HepG2 (cell line): ENCODE measurements around the gene ATP11A. TPM values are rescaled to one million over a fixed set of nuclear protein-coding genes. Genes with fewer than 3 reads are reported as not detected.

ENCODE experiments used
- ATAC-seq: fragments of 200-7000 bp; cut with Tn5 transposase; 3 replicates; pipeline ENCODE4 v1.9.1; 2020; ENCODE audit warnings: mild to moderate bottlenecking, moderate library complexity
- BruUV-seq: library from RNA; stranded (reverse); fragments of 400-500 nt; replicated peaks from 2 replicates; lab custom pipeline; 2021; lab: Mats Ljungman, UMichigan
- CTCF ChIA-PET: fragments of 300-600 bp; formaldehyde crosslinking; extraction: SDS; loops from one replicate; lab custom pipeline; 2021; ENCODE audit warnings: low total read pairs, inconsistent platforms, low intra/inter-chr PET ratio; lab: Yijun Ruan, JAX
- POLR2A ChIA-PET: fragments of 350-600 bp; sonication (Branson Sonifier 250); formaldehyde crosslinking; loops from one replicate; lab custom pipeline; 2020; ENCODE audit warnings: antibody characterized with exemption, inconsistent platforms; lab: Yijun Ruan, JAX
- DNase-seq: peaks from one replicate; pipeline ENCODE4 v3.0.0-alpha.2; 2015; ENCODE audit warnings: low spot score
- FAIRE-seq: peaks from 3 replicates; lab custom pipeline; 2011; peaks lifted over from hg19 to GRCh38; lab: Jason Lieb, UNC
- H2AFZ ChIP-seq: one replicate; pipeline ENCODE4 v1.6.1; 2011; ENCODE audit warnings: low read length, inconsistent platforms
- H3K27ac ChIP-seq: fragments of 300-600 bp; 3 replicates; pipeline ENCODE4 v1.8.0; 2011; ENCODE audit warnings: mixed run types, mild to moderate bottlenecking, mixed read lengths, low read length, inconsistent platforms; ENCODE audit not compliant: insufficient read depth; ENCODE audit errors: extremely low read length
- H3K27me3 ChIP-seq, 2 experiments: fragments of 200-600 bp in 1 of 2; 2 replicates in 1 of 2; 3 replicates in 1 of 2; pipeline versions ENCODE4 v1.6.0 to v1.8.0; 2011; ENCODE audit warnings: low read length in 2 of 2, mild to moderate bottlenecking in 2 of 2, moderate library complexity in 2 of 2, inconsistent platforms in 1 of 2; ENCODE audit not compliant: insufficient read depth in 2 of 2, control insufficient read depth in 1 of 2
- H3K36me3 ChIP-seq, 2 experiments: fragments of 200-600 bp in 1 of 2; replicated peaks in 1 of 2; 2 replicates in 1 of 2; 3 replicates in 1 of 2; pipeline versions ENCODE4 v1.5.1 to v1.8.0; 2011; ENCODE audit warnings: low read length in 2 of 2, inconsistent platforms in 1 of 2; ENCODE audit not compliant: insufficient read depth in 2 of 2, control insufficient read depth in 1 of 2
- H3K4me1 ChIP-seq: 2 replicates; pipeline ENCODE4 v1.5.1; 2012; ENCODE audit warnings: low read length, inconsistent platforms; ENCODE audit not compliant: insufficient read depth
- H3K4me2 ChIP-seq: 2 replicates; pipeline ENCODE4 v1.6.0; 2011; ENCODE audit warnings: low read depth, low read length, inconsistent platforms
- H3K4me3 ChIP-seq, 3 experiments: fragments of 200-600 bp in 1 of 3; sonication (generic), shearing (Covaris generic) in 1 of 3; replicated peaks in 1 of 3; 2 replicates each; pipeline ENCODE4 v1.5.1; 2011 to 2016; ENCODE audit warnings: low read length in 3 of 3, inconsistent platforms in 2 of 3, low read depth in 2 of 3, mild to moderate bottlenecking in 2 of 3, control low read depth in 1 of 3, mixed read lengths in 1 of 3; ENCODE audit not compliant: insufficient read depth in 1 of 3
- H3K79me2 ChIP-seq: one replicate; pipeline ENCODE4 v1.6.1; 2011; ENCODE audit warnings: low read length, inconsistent platforms; ENCODE audit not compliant: insufficient read depth
- H3K9ac ChIP-seq: 2 replicates; pipeline ENCODE4 v1.6.0; 2011; ENCODE audit warnings: mild to moderate bottlenecking, low read depth, low read length, inconsistent platforms; ENCODE audit not compliant: insufficient read depth
- H3K9me3 ChIP-seq: 2 replicates; pipeline ENCODE4 v1.5.1; 2012; ENCODE audit warnings: mild to moderate bottlenecking, low read length
- H4K20me1 ChIP-seq: 2 replicates; pipeline ENCODE4 v1.6.0; 2011; ENCODE audit warnings: inconsistent platforms, mild to moderate bottlenecking, low read length, moderate library complexity; ENCODE audit not compliant: insufficient read depth
- AGO2 ChIP-seq: fragments of 200-400 bp; formaldehyde crosslinking; optimal IDR thresholded peaks from 2 replicates; pipeline ENCODE3; 2017; ENCODE audit warnings: mild to moderate bottlenecking, low read depth, low read length, moderate library complexity
- ATF7 ChIP-seq, 2 experiments: fragments of 450-650 bp in 1 of 2; sonication (generic) in 1 of 2; formaldehyde crosslinking in 1 of 2; IDR thresholded peaks; 2 replicates each; pipeline versions ENCODE4 v1.4.0 to v1.6.1; 2016 to 2020; ENCODE audit warnings: antibody characterized with exemption in 1 of 2, mild to moderate bottlenecking in 1 of 2, missing genetic modification reagents in 1 of 2
- BCL6 ChIP-seq: IDR thresholded peaks from 2 replicates; pipeline ENCODE4 v1.6.1; 2016; ENCODE audit warnings: missing genetic modification reagents, missing compliant biosample characterization
- HNRNPK ChIP-seq: fragments of 200-400 bp; formaldehyde crosslinking; IDR thresholded peaks from 2 replicates; pipeline ENCODE4 v1.6.1; 2018; ENCODE audit warnings: low read length, low read depth, moderate library complexity, mild to moderate bottlenecking; ENCODE audit not compliant: poor library complexity, severe bottlenecking
- MTA3 ChIP-seq: sonication (generic); formaldehyde crosslinking; IDR thresholded peaks from 2 replicates; pipeline ENCODE4 v1.4.0; 2020; ENCODE audit warnings: missing genetic modification reagents
- NFRKB ChIP-seq: fragments of 450-650 bp; IDR thresholded peaks from 2 replicates; pipeline ENCODE4 v1.6.1; 2017
- PHF20 ChIP-seq: sonication (generic); formaldehyde crosslinking; IDR thresholded peaks from 2 replicates; pipeline ENCODE4 v1.5.0; 2020; ENCODE audit warnings: mild to moderate bottlenecking, missing genetic modification reagents
- WGBS: methylation state at CpG from one replicate; pipeline ENCODE4 v1.1.6; 2017; ENCODE audit warnings: low lambda C conversion rate; 5-methylcytosine and 5-hydroxymethylcytosine counted together
- in situ Hi-C: cut with HindIII; loops from 2 replicates; pipeline ENCODE4 v1.10.0; 2017; ENCODE audit warnings: low pct_unique_long_range_greater_than_20kb; ENCODE audit not compliant: extremely low pct_ligation_motif_present
- intact Hi-C: fragments of 100-400 bp; cut with micrococcal nuclease; formaldehyde crosslinking; loops from one replicate; pipeline ENCODE4 v1.10.0; 2022; ENCODE audit not compliant: unreplicated experiment
- polyA plus RNA-seq, 8 experiments: library from polyadenylated mRNA; depleted of rRNA in 3 of 8; stranded (reverse) in 7 of 8; unstranded in 1 of 8; fragments of >200 nt; fragmentation: Illumina TruSeq in 4 of 8; extraction: Trizol in 4 of 8; gene quantifications; 2 replicates each; pipeline versions ENCODE4 v1.2.1 to v1.2.3, GENCODE V29; 2011 to 2016; ENCODE audit warnings: low read depth in 4 of 8, missing spikeins in 1 of 8, mixed read lengths in 1 of 8; ENCODE audit not compliant: insufficient read depth in 1 of 8
- total RNA-seq, 5 experiments: library from RNA; depleted of rRNA; stranded (reverse); fragments of >200 nt; fragmentation: Illumina TruSeq; extraction: Trizol; gene quantifications; 2 replicates each; pipeline ENCODE4 v1.2.3, GENCODE V29; 2016; ENCODE audit warnings: low read depth in 1 of 5

ATP11A gene
- total and polyA plus RNA-seq, 2 of the 13 experiments (the other 11 are each of a cell fraction or from before 2014, with no cell fraction given) = 18.4 to 20.1 TPM

DNA sequence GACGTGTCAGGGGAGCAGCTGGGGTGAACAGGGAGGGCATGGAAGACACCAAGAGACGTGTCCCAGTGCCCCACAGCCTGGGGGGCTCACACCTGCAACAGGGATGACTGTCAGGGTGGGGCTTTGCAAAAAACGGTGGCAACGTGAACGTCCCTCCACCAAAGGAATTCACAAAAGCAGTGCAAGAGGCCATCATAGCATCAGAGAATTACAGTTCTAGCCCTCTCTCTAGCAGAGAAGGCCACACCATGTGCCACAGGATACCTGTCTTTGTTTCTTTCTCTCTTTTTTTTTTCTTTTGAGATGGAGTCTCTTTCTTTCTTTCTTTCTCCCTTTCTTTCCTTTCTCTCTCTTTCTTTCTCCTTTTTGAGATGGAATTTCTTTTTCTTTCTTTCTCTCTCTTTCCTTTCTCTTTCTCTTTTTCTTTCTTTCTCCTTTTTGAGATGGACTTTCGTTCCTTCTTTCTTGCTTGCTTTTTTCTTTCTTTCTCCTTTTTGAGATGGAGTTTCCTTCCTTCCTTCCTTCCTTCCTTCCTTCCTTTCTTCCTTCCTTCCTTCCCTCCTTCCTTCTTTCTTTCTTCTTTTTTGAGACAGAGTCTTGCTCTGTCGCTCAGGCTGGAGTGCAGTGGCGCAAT, 17.1 kb upstream of the ATP11A start:
- CTCF ChIA-PET = no interaction called here
- H3K9me3 ChIP-seq = no peaks in the 10 kb centered on the region
- no peak for FAIRE-seq
- H3K36me3 ChIP-seq = no peaks in the 10 kb centered on the region
- 36% methylated on average over 6 of the region's 8 CpGs for WGBS
- no TSS peak for BruUV-seq
- H3K4me3 ChIP-seq = no peak overlapping the region
- no peak overlapping the region for H3K4me2 ChIP-seq
- H2AFZ ChIP-seq = no peak overlapping the region
- POLR2A ChIA-PET = no interaction called here
- in situ Hi-C loops (no loop called here), intact Hi-C loops (no loop called here)
- no peak overlapping the region for H3K27ac ChIP-seq
- H4K20me1 ChIP-seq = no peaks in the 10 kb centered on the region
- no peaks in the 10 kb centered on the region for H3K79me2 ChIP-seq
- no peak for TF ChIP-seq MTA3 (CRISPR knock-in tag)
- no peak for TF ChIP-seq PHF20
- no peak for TF ChIP-seq AGO2
- TF ChIP-seq BCL6 = no peak
- TF ChIP-seq HNRNPK = no peak
- H3K27me3 ChIP-seq = peaks cover 3 to 49% of the 10 kb centered on the region in 2 experiments; a peak in 4 of 5 replicates
- DNase-seq = no peak
- peaks cover 23% of the 10 kb centered on the region for H3K4me1 ChIP-seq
- H3K9ac ChIP-seq = no peak overlapping the region
- ATAC-seq = peak; percentile 21; the same call in 1 of the 3 replicates

DNA sequence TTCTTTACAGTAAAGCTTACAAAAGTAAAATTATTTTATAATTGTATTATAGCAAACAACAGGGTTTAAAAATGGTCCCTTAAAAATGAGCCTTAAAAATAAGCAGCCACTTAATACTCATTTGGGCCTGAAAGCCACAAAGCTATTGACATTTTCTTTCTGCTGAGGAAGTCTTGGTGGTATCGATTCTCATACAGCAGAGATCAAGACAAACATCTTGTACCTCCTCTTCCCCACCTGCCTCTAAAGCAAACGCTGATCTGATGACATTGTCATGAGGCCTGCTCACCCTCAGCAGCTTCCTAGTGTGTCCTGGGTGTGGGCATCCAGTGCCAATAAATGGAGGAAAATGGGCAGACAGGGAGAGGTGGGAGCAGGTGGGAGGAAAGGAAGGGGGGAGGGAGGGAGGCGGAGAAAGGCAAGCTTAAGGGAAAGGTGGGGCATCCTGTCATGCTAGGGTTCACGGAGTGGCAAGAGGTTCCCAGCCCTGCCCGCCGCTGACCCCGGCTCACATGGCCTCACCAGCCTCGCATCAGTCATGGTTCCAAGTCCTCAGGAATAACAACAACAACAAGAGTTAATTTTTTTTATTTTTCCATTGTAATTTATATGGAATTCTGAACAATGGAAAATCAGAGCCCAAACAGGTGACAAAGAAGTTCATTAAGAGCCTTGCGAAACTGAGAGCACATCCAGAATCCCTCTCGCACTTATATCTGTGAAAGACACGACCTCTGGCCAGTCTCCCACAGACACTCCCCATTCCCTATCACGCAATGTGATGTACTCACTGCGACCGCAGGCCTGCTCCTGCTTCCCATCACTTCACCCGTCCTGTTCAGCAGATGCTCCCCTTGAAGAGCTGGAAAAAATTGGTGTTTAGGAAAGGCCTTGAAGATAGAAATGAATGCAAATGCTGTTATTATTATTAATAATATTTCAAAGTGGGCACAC, 15.1 kb upstream of the ATP11A start:
- TF ChIP-seq NFRKB (no peak), ATF7 (IDR thresholded peaks at IDR 0.05) (no peak), ATF7 (CRISPR knock-in tag; IDR thresholded peaks at IDR 0.05) (no peak)

More for the DNA sequence above, 15.1 kb upstream of the ATP11A start:
- H3K79me2 ChIP-seq = no peaks in the 10 kb centered on the region
- peaks cover 23% of the 10 kb centered on the region for H3K4me1 ChIP-seq
- no peak overlapping the region for H2AFZ ChIP-seq
- FAIRE-seq (no peak), DNase-seq (no peak), ATAC-seq (no peak)
- CTCF ChIA-PET = no interaction called here
- intact Hi-C loops (no loop called here), in situ Hi-C loops (no loop called here)
- no TSS peak for BruUV-seq
- no peak overlapping the region for H3K4me2 ChIP-seq
- no peak overlapping the region for H3K9ac ChIP-seq
- POLR2A ChIA-PET = interaction anchor here (0.7 kb wide), 1 partner anchor 82 kb away, joined by 3 read pairs; no protein-coding TSS in a partner anchor
- no peaks in the 10 kb centered on the region for H4K20me1 ChIP-seq
- H3K4me3 ChIP-seq = no peak overlapping the region
- WGBS = 42% methylated on average over 15 of the region's 15 CpGs
- peaks cover 3 to 51% of the 10 kb centered on the region in 2 experiments; a peak in 4 of 5 replicates for H3K27me3 ChIP-seq
- H3K9me3 ChIP-seq = no peaks in the 10 kb centered on the region
- H3K36me3 ChIP-seq = no peaks in the 10 kb centered on the region
- no peak overlapping the region for H3K27ac ChIP-seq
